HepG2 (cell line): ENCODE data around the gene SCG2. TPM values are rescaled to one million over a fixed set of nuclear protein-coding genes. Genes with fewer than 3 reads are reported as not detected.

Source experiments
- ATAC-seq: fragments of 200-7000 bp; cut with Tn5 transposase; 3 replicates; pipeline ENCODE4 v1.9.1; 2020; ENCODE audit warnings: mild to moderate bottlenecking, moderate library complexity
- BruUV-seq: library from RNA; stranded (reverse); fragments of 400-500 nt; replicated peaks from 2 replicates; lab custom pipeline; 2021; lab: Mats Ljungman, UMichigan
- CTCF ChIA-PET: fragments of 300-600 bp; formaldehyde crosslinking; extraction: SDS; loops from one replicate; lab custom pipeline; 2021; ENCODE audit warnings: low total read pairs, inconsistent platforms, low intra/inter-chr PET ratio; lab: Yijun Ruan, JAX
- POLR2A ChIA-PET: fragments of 350-600 bp; sonication (Branson Sonifier 250); formaldehyde crosslinking; loops from one replicate; lab custom pipeline; 2020; ENCODE audit warnings: antibody characterized with exemption, inconsistent platforms; lab: Yijun Ruan, JAX
- DNase-seq: peaks from one replicate; pipeline ENCODE4 v3.0.0-alpha.2; 2015; ENCODE audit warnings: low spot score
- FAIRE-seq: peaks from 3 replicates; lab custom pipeline; 2011; peaks lifted over from hg19 to GRCh38; lab: Jason Lieb, UNC
- H2AFZ ChIP-seq: one replicate; pipeline ENCODE4 v1.6.1; 2011; ENCODE audit warnings: low read length, inconsistent platforms
- H3K27ac ChIP-seq: fragments of 300-600 bp; 3 replicates; pipeline ENCODE4 v1.8.0; 2011; ENCODE audit warnings: mixed run types, mild to moderate bottlenecking, mixed read lengths, low read length, inconsistent platforms; ENCODE audit not compliant: insufficient read depth; ENCODE audit errors: extremely low read length
- H3K27me3 ChIP-seq, 2 experiments: fragments of 200-600 bp in 1 of 2; 2 replicates in 1 of 2; 3 replicates in 1 of 2; pipeline versions ENCODE4 v1.6.0 to v1.8.0; 2011; ENCODE audit warnings: low read length in 2 of 2, mild to moderate bottlenecking in 2 of 2, moderate library complexity in 2 of 2, inconsistent platforms in 1 of 2; ENCODE audit not compliant: insufficient read depth in 2 of 2, control insufficient read depth in 1 of 2
- H3K36me3 ChIP-seq, 2 experiments: fragments of 200-600 bp in 1 of 2; replicated peaks in 1 of 2; 2 replicates in 1 of 2; 3 replicates in 1 of 2; pipeline versions ENCODE4 v1.5.1 to v1.8.0; 2011; ENCODE audit warnings: low read length in 2 of 2, inconsistent platforms in 1 of 2; ENCODE audit not compliant: insufficient read depth in 2 of 2, control insufficient read depth in 1 of 2
- H3K4me1 ChIP-seq: 2 replicates; pipeline ENCODE4 v1.5.1; 2012; ENCODE audit warnings: low read length, inconsistent platforms; ENCODE audit not compliant: insufficient read depth
- H3K4me2 ChIP-seq: 2 replicates; pipeline ENCODE4 v1.6.0; 2011; ENCODE audit warnings: low read depth, low read length, inconsistent platforms
- H3K4me3 ChIP-seq, 3 experiments: fragments of 200-600 bp in 1 of 3; sonication (generic), shearing (Covaris generic) in 1 of 3; replicated peaks in 1 of 3; 2 replicates each; pipeline ENCODE4 v1.5.1; 2011 to 2016; ENCODE audit warnings: low read length in 3 of 3, inconsistent platforms in 2 of 3, low read depth in 2 of 3, mild to moderate bottlenecking in 2 of 3, control low read depth in 1 of 3, mixed read lengths in 1 of 3; ENCODE audit not compliant: insufficient read depth in 1 of 3
- H3K79me2 ChIP-seq: one replicate; pipeline ENCODE4 v1.6.1; 2011; ENCODE audit warnings: low read length, inconsistent platforms; ENCODE audit not compliant: insufficient read depth
- H3K9ac ChIP-seq: 2 replicates; pipeline ENCODE4 v1.6.0; 2011; ENCODE audit warnings: mild to moderate bottlenecking, low read depth, low read length, inconsistent platforms; ENCODE audit not compliant: insufficient read depth
- H3K9me3 ChIP-seq: 2 replicates; pipeline ENCODE4 v1.5.1; 2012; ENCODE audit warnings: mild to moderate bottlenecking, low read length
- H4K20me1 ChIP-seq: 2 replicates; pipeline ENCODE4 v1.6.0; 2011; ENCODE audit warnings: inconsistent platforms, mild to moderate bottlenecking, low read length, moderate library complexity; ENCODE audit not compliant: insufficient read depth
- HNF4G ChIP-seq, 2 experiments: sonication (generic) in 1 of 2; formaldehyde crosslinking in 1 of 2; IDR thresholded peaks; 2 replicates each; pipeline versions ENCODE4 v1.4.0 to v1.6.1; 2011 to 2020; ENCODE audit warnings: borderline replicate concordance in 2 of 2, low read depth in 2 of 2, mild to moderate bottlenecking in 2 of 2, low read length in 1 of 2, missing genetic modification reagents in 1 of 2, moderate library complexity in 1 of 2
- ISL2 ChIP-seq: sonication (generic); formaldehyde crosslinking; IDR thresholded peaks from 2 replicates; pipeline ENCODE4 v1.5.0; 2020; ENCODE audit warnings: missing genetic modification reagents
- KDM5B ChIP-seq: sonication (generic); formaldehyde crosslinking; IDR thresholded peaks from 2 replicates; pipeline ENCODE4 v1.4.0; 2020; ENCODE audit warnings: missing genetic modification reagents, mild to moderate bottlenecking, borderline replicate concordance
- MAFF ChIP-seq: IDR thresholded peaks from 2 replicates; pipeline ENCODE4 v1.6.1; 2011; ENCODE audit warnings: low read depth, low read length, improper control_type of control experiment
- MXD4 ChIP-seq: IDR thresholded peaks from 2 replicates; pipeline ENCODE4 v1.6.1; 2016; ENCODE audit warnings: mild to moderate bottlenecking, missing biosample characterization, missing genetic modification reagents
- NCOR1 ChIP-seq: fragments of 200-600 bp; sonication (generic); IDR thresholded peaks from 2 replicates; pipeline ENCODE4 v1.7.0; 2017; ENCODE audit warnings: antibody characterized with exemption, low read length, borderline replicate concordance
- PAWR ChIP-seq: sonication (generic); formaldehyde crosslinking; IDR thresholded peaks from 2 replicates; pipeline ENCODE4 v1.4.0; 2020; ENCODE audit warnings: missing genetic modification reagents, mild to moderate bottlenecking, borderline replicate concordance
- PCBP1 ChIP-seq: fragments of 200-400 bp; formaldehyde crosslinking; IDR thresholded peaks from 2 replicates; pipeline ENCODE4 v1.6.1; 2017; ENCODE audit warnings: mild to moderate bottlenecking, low read depth, low read length, borderline replicate concordance
- PITX1 ChIP-seq: sonication (generic); formaldehyde crosslinking; IDR thresholded peaks from 2 replicates; pipeline ENCODE4 v1.5.1; 2020; ENCODE audit warnings: mild to moderate bottlenecking, missing genetic modification reagents
- POGK ChIP-seq: sonication (generic); formaldehyde crosslinking; conservative IDR thresholded peaks from 2 replicates; pipeline ENCODE4 v1.8.0; 2022; ENCODE audit warnings: mild to moderate bottlenecking, moderate library complexity, missing genetic modification reagents
- RAD51 ChIP-seq: fragments of 450-650 bp; IDR thresholded peaks from 2 replicates; pipeline ENCODE4 v1.6.1; 2016; ENCODE audit warnings: borderline replicate concordance
- RXRB ChIP-seq: IDR thresholded peaks from 2 replicates; pipeline ENCODE4 v1.6.1; 2016; ENCODE audit warnings: borderline replicate concordance, missing genetic modification reagents, missing compliant biosample characterization
- ZFYVE20 ChIP-seq: sonication (generic); formaldehyde crosslinking; IDR thresholded peaks from 2 replicates; pipeline ENCODE4 v1.8.0; 2023; ENCODE audit warnings: low read depth, mild to moderate bottlenecking, moderate library complexity, missing genetic modification reagents, borderline replicate concordance
- ZNF234 ChIP-seq: sonication (generic); formaldehyde crosslinking; conservative IDR thresholded peaks from 2 replicates; pipeline ENCODE4 v1.5.1; 2020; ENCODE audit warnings: mild to moderate bottlenecking, missing genetic modification reagents
- ZNF646 ChIP-seq: sonication (generic); formaldehyde crosslinking; IDR thresholded peaks from 2 replicates; pipeline ENCODE4 v1.9.0; 2021; ENCODE audit warnings: mild to moderate bottlenecking, missing genetic modification reagents
- WGBS: methylation state at CpG from one replicate; pipeline ENCODE4 v1.1.6; 2017; ENCODE audit warnings: low lambda C conversion rate; 5-methylcytosine and 5-hydroxymethylcytosine counted together
- in situ Hi-C: cut with HindIII; loops from 2 replicates; pipeline ENCODE4 v1.10.0; 2017; ENCODE audit warnings: low pct_unique_long_range_greater_than_20kb; ENCODE audit not compliant: extremely low pct_ligation_motif_present
- intact Hi-C: fragments of 100-400 bp; cut with micrococcal nuclease; formaldehyde crosslinking; loops from one replicate; pipeline ENCODE4 v1.10.0; 2022; ENCODE audit not compliant: unreplicated experiment
- polyA plus RNA-seq, 8 experiments: library from polyadenylated mRNA; depleted of rRNA in 3 of 8; stranded (reverse) in 7 of 8; unstranded in 1 of 8; fragments of >200 nt; fragmentation: Illumina TruSeq in 4 of 8; extraction: Trizol in 4 of 8; gene quantifications; 2 replicates each; pipeline versions ENCODE4 v1.2.1 to v1.2.3, GENCODE V29; 2011 to 2016; ENCODE audit warnings: low read depth in 4 of 8, missing spikeins in 1 of 8, mixed read lengths in 1 of 8; ENCODE audit not compliant: insufficient read depth in 1 of 8
- total RNA-seq, 5 experiments: library from RNA; depleted of rRNA; stranded (reverse); fragments of >200 nt; fragmentation: Illumina TruSeq; extraction: Trizol; gene quantifications; 2 replicates each; pipeline ENCODE4 v1.2.3, GENCODE V29; 2016; ENCODE audit warnings: low read depth in 1 of 5

Gene SCG2
- total and polyA plus RNA-seq, 2 of the 13 experiments (the other 11 are each of a cell fraction or from before 2014, with no cell fraction given): not detected

- Histone ChIP-seq H2AFZ (no peak overlapping the region), H3K9me3 (no peaks in the 10 kb centered on the region), H3K9ac (no peak overlapping the region), H3K36me3 (no peaks in the 10 kb centered on the region), H3K4me1 (peaks cover 10% of the 10 kb centered on the region; the same call in 1 of the 2 replicates), H3K4me3 (peak overlapping the region in 1 of 3 experiments; percentile 18; a peak in 1 of 6 replicates), H3K79me2 (no peaks in the 10 kb centered on the region), H4K20me1 (no peaks in the 10 kb centered on the region), H3K27me3 (peaks cover 0 to 15% of the 10 kb centered on the region in 2 experiments; a peak in 3 of 5 replicates), H3K27ac (no peak overlapping the region), H3K4me2 (peak overlapping the region; percentile 43)
- ChIA-PET POLR2A (no interaction called here), CTCF (no interaction called here)
- FAIRE-seq (no peak), DNase-seq (peak; percentile 45), ATAC-seq (peak; percentile 95)
- BruUV-seq: no TSS peak
- 14% methylated on average over 30 of the region's 35 CpGs for WGBS
- intact Hi-C loops (no loop called here), in situ Hi-C loops (no loop called here)
- TF ChIP-seq ISL2 (no peak), KDM5B (no peak), RXRB (CRISPR knock-in tag) (no peak), ZNF234 (no peak), NCOR1 (no peak), MXD4 (CRISPR knock-in tag) (no peak), MAFF (0 out of 2 replicates have a peak, but pooled peaks have one; percentile 14), ZFYVE20 (CRISPR knock-in tag) (no peak), PCBP1 (no peak), PITX1 (no peak), HNF4G (IDR thresholded peaks at IDR 0.05; ENCODE audit: borderline replicate concordance, low read depth, low read length) (no peak), HNF4G (CRISPR knock-in tag; IDR thresholded peaks at IDR 0.05; ENCODE audit: borderline replicate concordance, low read depth) (no peak), ZNF646 (CRISPR knock-in tag) (no peak), POGK (no peak), RAD51 (no peak), PAWR (no peak)
These were observed 11.1 kb upstream of the SCG2 start for GRCh38 chr2:223613017-223613950.
